ENCODE data around the gene TMIGD2.

DNA sequence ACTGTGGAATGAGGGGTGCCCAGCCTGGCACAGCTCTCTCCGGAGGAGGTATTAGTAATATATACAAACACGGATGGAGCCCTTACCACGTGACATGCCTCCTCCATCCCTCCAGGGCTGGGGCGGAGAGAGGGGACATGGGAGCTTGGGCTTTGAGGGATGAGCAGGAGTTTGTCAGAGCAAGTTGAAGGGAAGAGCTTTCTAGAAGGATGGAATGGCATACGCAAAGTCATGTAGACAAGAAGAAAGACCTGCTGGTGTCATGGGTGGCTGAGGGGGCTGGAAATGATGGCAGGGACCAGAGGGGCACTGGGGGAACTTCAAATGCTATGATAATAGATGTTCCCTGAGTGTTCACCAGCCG lies 43.8 kb upstream of the TMIGD2 start:
- no peak for TF ChIP-seq CTCF (IDR thresholded peaks at IDR 0.05)
- TF ChIP-seq POLR2A (IDR thresholded peaks at IDR 0.05): no peak
